Thoracic aorta (tissue), 2 donors: Measurements from ENCODE around the gene ENTHD1. TPM values are rescaled to one million over a fixed set of nuclear protein-coding genes. Genes with fewer than 3 reads are reported as not detected.
"Not testable (repeated sequence)": the region's sequence is repeated elsewhere in the genome, so short reads cannot be mapped to it uniquely, and the experiment has no call there.

ENCODE experiments used
- ATAC-seq: fragments of 150-250 bp; one replicate; pipeline ENCODE4 v1.8.0; 2017; ENCODE audit warnings: low read depth; ENCODE audit not compliant: insufficient number of reproducible peaks, low FRiP score
- DNase-seq: peaks from one replicate; pipeline ENCODE4 v3.0.0-alpha.2; 2020; ENCODE audit warnings: low spot score
- H3K27ac ChIP-seq, 2 donors: fragments of 200-600 bp; sonication (generic); 1 replicate in 1 of 2; 2 replicates in 1 of 2; pipeline ENCODE4 v1.5.1; 2016; ENCODE audit warnings: mild to moderate bottlenecking in 2 of 2, moderate library complexity in 2 of 2
- H3K27me3 ChIP-seq: fragments of 200-600 bp; sonication (generic); replicated peaks from 2 replicates; pipeline ENCODE4 v1.6.0; 2016; ENCODE audit warnings: mild to moderate bottlenecking; ENCODE audit not compliant: insufficient read depth
- H3K36me3 ChIP-seq: fragments of 200-600 bp; sonication (generic); one replicate; pipeline ENCODE4 v1.5.1; 2016
- H3K4me1 ChIP-seq, 2 donors: fragments of 200-600 bp; sonication (generic); 1 replicate in 1 of 2; 2 replicates in 1 of 2; pipeline versions ENCODE4 v1.5.1 to v1.6.0; 2016; ENCODE audit warnings: low read depth in 2 of 2, mild to moderate bottlenecking in 1 of 2; ENCODE audit not compliant: control insufficient read depth in 1 of 2
- H3K4me3 ChIP-seq: fragments of 200-600 bp; sonication (generic); 2 replicates; pipeline ENCODE4 v1.5.1; 2016; ENCODE audit warnings: mild to moderate bottlenecking
- H3K9me3 ChIP-seq: fragments of 200-600 bp; sonication (generic); 2 replicates; pipeline ENCODE4 v1.5.1; 2016
- CTCF ChIP-seq: fragments of 200-600 bp; sonication (generic); IDR thresholded peaks from one replicate; pipeline ENCODE4 v1.5.1; 2019; ENCODE audit warnings: antibody characterized with exemption
- total RNA-seq, 2 donors: library from RNA; depleted of rRNA; stranded (reverse); fragments of >200 nt; gene quantifications; one replicate each; pipeline versions ENCODE4 v1.1.0 to v1.2.3, GENCODE V29; 2016

The ENTHD1 gene
- total RNA-seq, 2 donors from 2014 or later: not detected

- Histone ChIP-seq H3K27ac (no peak overlapping the region), H3K36me3 (no peaks in the 10 kb centered on the region), H3K9me3 (no peaks in the 10 kb centered on the region), H3K4me3 (no peak overlapping the region), H3K27me3 (no peaks in the 10 kb centered on the region), H3K4me1 (no peaks in the 10 kb centered on the region)
- DNase-seq (no peak), ATAC-seq (no peak)
- TF ChIP-seq CTCF: no peak
Measured at GRCh38 chr22:39906207-39906606, 12.6 kb upstream of the ENTHD1 start.

GRCh38 chr22:39905687-39906086 lies 12.1 kb upstream of the ENTHD1 start:
- DNase-seq (no peak), ATAC-seq (no peak)
- Histone ChIP-seq H3K9me3 (no peaks in the 10 kb centered on the region), H3K27me3 (no peaks in the 10 kb centered on the region), H3K27ac (no peak overlapping the region), H3K4me3 (no peak overlapping the region), H3K36me3 (no peaks in the 10 kb centered on the region), H3K4me1 (no peaks in the 10 kb centered on the region)
- TF ChIP-seq CTCF: no peak

GRCh38 chr22:39904862-39905261 lies 11.3 kb upstream of the ENTHD1 start:
- Histone ChIP-seq H3K36me3 (no peaks in the 10 kb centered on the region), H3K4me3 (no peak overlapping the region), H3K9me3 (no peaks in the 10 kb centered on the region), H3K27me3 (no peaks in the 10 kb centered on the region), H3K4me1 (no peaks in the 10 kb centered on the region), H3K27ac (no peak overlapping the region)
- ATAC-seq: no peak
- no peak for DNase-seq
- no peak for TF ChIP-seq CTCF

GRCh38 chr22:39904024-39904423 lies 10.5 kb upstream of the ENTHD1 start:
- peak overlapping the region; percentile 19 for H3K4me3 ChIP-seq
- not testable (repeated sequence) for H3K9me3 ChIP-seq, H3K27me3 ChIP-seq, H3K36me3 ChIP-seq, ATAC-seq, H3K4me1 ChIP-seq, DNase-seq, H3K27ac ChIP-seq

- peak overlapping the region; percentile 25 for H3K4me3 ChIP-seq
- no peaks in the 10 kb centered on the region for H3K9me3 ChIP-seq
- H3K4me1 ChIP-seq: no peaks in the 10 kb centered on the region
Measured at GRCh38 chr22:39901565-39902146, 8.1 kb upstream of the ENTHD1 start.

More at GRCh38 chr22:39901565-39902146, 8.1 kb upstream of the ENTHD1 start:
- Histone ChIP-seq H3K27me3 (no peaks in the 10 kb centered on the region), H3K27ac (no peak overlapping the region), H3K36me3 (no peaks in the 10 kb centered on the region)
- DNase-seq (no peak), ATAC-seq (no peak)
- no peak for TF ChIP-seq CTCF
